Measurements from ENCODE around the gene OR5AN1. TPM values are rescaled to one million over a fixed set of nuclear protein-coding genes. Genes with fewer than 3 reads are reported as not detected.

The OR5AN1 gene
- total RNA-seq, 1 experiment from 2014 or later = not detected

DNA sequence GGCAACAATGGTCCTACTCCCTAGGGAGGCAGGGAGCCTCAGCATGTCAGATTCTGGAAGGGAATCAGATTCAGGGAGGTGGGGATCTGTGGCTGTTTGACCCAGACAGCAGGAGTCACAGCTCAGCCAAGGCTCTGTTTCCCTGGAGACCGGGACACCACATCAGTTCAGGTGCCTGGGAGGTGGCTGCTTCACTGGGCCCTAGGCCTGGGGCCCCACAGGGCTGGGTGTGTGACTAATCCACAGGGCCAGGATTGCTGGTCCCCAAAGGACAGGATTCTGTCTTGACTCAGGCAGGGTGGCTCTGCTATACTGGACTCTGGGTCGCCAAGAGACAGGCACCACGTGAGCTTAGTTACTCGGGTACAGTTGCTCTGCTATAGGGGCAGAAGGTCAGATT is 3.5 kb upstream of the OR5AN1 start:
- Mint-ChIP-seq H3K27ac (ENCODE audit: unreplicated experiment) (no peak overlapping the region), H3K4me3 (ENCODE audit: low read depth, unreplicated experiment) (no peak overlapping the region), H3K4me1 (ENCODE audit: low read depth, unreplicated experiment) (no peaks in the 10 kb centered on the region), H3K36me3 (ENCODE audit: insufficient read depth, unreplicated experiment) (no peaks in the 10 kb centered on the region), H3K9me3 (ENCODE audit: low read depth, unreplicated experiment) (no peaks in the 10 kb centered on the region), H3K27me3 (ENCODE audit: unreplicated experiment) (peaks cover 17% of the 10 kb centered on the region)
- BruUV-seq (replicated peaks) = no TSS peak
- intact Hi-C loops (cut with micrococcal nuclease; ENCODE audit: unreplicated experiment) = no loop called here
- DNase-seq = no peak
- no peak for TF ChIP-seq CTCF (IDR thresholded peaks at IDR 0.05; ENCODE audit: unreplicated experiment)
- CTCF ChIA-PET = no interaction called here

- Mint-ChIP-seq H3K27ac (ENCODE audit: unreplicated experiment) (no peak overlapping the region), H3K27me3 (ENCODE audit: unreplicated experiment) (peaks cover 3% of the 10 kb centered on the region), H3K4me1 (ENCODE audit: low read depth, unreplicated experiment) (no peaks in the 10 kb centered on the region), H3K36me3 (ENCODE audit: insufficient read depth, unreplicated experiment) (no peaks in the 10 kb centered on the region), H3K9me3 (ENCODE audit: low read depth, unreplicated experiment) (no peaks in the 10 kb centered on the region), H3K4me3 (ENCODE audit: low read depth, unreplicated experiment) (no peak overlapping the region)
- no peak for TF ChIP-seq CTCF (IDR thresholded peaks at IDR 0.05; ENCODE audit: unreplicated experiment)
- CTCF ChIA-PET = no interaction called here
- DNase-seq = no peak
- intact Hi-C loops (cut with micrococcal nuclease; ENCODE audit: unreplicated experiment) = no loop called here
- BruUV-seq (replicated peaks) = no TSS peak
These were observed 2.1 kb upstream of the OR5AN1 start for GRCh38 chr11:59356561-59356960.

- no peaks in the 10 kb centered on the region for H3K4me1 Mint-ChIP-seq (ENCODE audit: low read depth, unreplicated experiment)
- no peak for DNase-seq
- no peaks in the 10 kb centered on the region for H3K36me3 Mint-ChIP-seq (ENCODE audit: insufficient read depth, unreplicated experiment)
- BruUV-seq (replicated peaks) = no TSS peak
- no peaks in the 10 kb centered on the region for H3K27me3 Mint-ChIP-seq (ENCODE audit: unreplicated experiment)
- H3K9me3 Mint-ChIP-seq (ENCODE audit: low read depth, unreplicated experiment) = no peaks in the 10 kb centered on the region
- no peak overlapping the region for H3K4me3 Mint-ChIP-seq (ENCODE audit: low read depth, unreplicated experiment)
- CTCF ChIA-PET = no interaction called here
- TF ChIP-seq CTCF (IDR thresholded peaks at IDR 0.05; ENCODE audit: unreplicated experiment) = no peak
- intact Hi-C loops (cut with micrococcal nuclease; ENCODE audit: unreplicated experiment) = no loop called here
- no peak overlapping the region for H3K27ac Mint-ChIP-seq (ENCODE audit: unreplicated experiment)
These were observed 675 bp upstream of the OR5AN1 start for GRCh38 chr11:59358020-59358419.

DNA sequence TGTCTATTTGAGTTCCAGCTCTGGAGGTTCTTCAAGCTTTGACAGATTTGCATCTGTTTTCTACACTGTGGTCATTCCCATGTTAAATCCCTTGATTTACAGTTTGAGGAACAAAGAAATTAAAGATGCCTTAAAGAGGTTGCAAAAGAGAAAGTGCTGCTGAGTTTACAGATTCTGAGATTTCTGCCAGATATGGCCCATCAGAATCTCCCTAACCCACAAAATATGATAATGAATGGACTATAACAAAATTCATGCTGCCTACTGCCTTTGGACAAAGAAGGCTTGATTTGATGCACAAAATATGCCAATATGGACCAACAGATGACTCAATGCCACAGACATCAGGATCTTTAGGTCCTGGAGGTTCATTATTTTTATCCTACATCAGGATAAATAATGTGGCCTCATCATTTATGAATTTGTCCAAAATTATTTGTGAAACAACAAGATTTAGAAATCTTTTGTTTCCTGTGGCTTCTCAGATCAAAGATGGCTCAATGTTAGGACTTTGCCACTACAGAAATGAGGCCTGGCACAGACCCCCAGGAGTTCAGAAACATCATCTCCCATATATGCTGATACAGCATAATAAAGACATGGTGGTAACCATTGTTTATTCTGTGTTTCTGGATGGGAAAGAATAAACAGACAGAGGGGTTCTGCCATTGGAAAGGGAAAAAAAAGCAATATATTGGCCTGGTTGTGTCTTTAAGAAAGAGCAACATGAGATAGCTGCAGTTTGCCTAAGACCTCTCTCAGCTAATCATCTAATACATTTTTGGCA is 6.7 kb downstream of the OR5AN1 start:
- TF ChIP-seq CTCF (IDR thresholded peaks at IDR 0.05; ENCODE audit: unreplicated experiment) = no peak

More for the DNA sequence above, 6.7 kb downstream of the OR5AN1 start:
- intact Hi-C loops (cut with micrococcal nuclease; ENCODE audit: unreplicated experiment) = no loop called here
- Mint-ChIP-seq H3K27me3 (ENCODE audit: unreplicated experiment) (peaks cover 34% of the 10 kb centered on the region), H3K4me1 (ENCODE audit: low read depth, unreplicated experiment) (no peaks in the 10 kb centered on the region), H3K36me3 (ENCODE audit: insufficient read depth, unreplicated experiment) (no peaks in the 10 kb centered on the region), H3K4me3 (ENCODE audit: low read depth, unreplicated experiment) (no peak overlapping the region), H3K9me3 (ENCODE audit: low read depth, unreplicated experiment) (no peaks in the 10 kb centered on the region), H3K27ac (ENCODE audit: unreplicated experiment) (no peak overlapping the region)
- BruUV-seq (replicated peaks) = no TSS peak
- CTCF ChIA-PET = no interaction called here
- DNase-seq = no peak

Measured in Calu3 (cell line).